Parathyroid adenoma (tissue), 2 donors: ENCODE measurements around the gene ARHGAP33.

Source experiments
- H2AFZ ChIP-seq: fragments of 300-600 bp; sonication (generic); one replicate; pipeline ENCODE4 v1.7.0; 2017; ENCODE audit warnings: antibody characterized with exemption, mild to moderate bottlenecking
- H3K27ac ChIP-seq: fragments of 300-600 bp; sonication (generic); one replicate; pipeline ENCODE4 v1.7.0; 2017
- H3K27me3 ChIP-seq: fragments of 300-600 bp; sonication (generic); one replicate; pipeline ENCODE4 v1.7.0; 2017; ENCODE audit warnings: low read length; ENCODE audit not compliant: control insufficient read depth, insufficient read depth
- H3K36me3 ChIP-seq: fragments of 300-600 bp; sonication (generic); one replicate; pipeline ENCODE4 v1.7.0; 2017; ENCODE audit warnings: low read length; ENCODE audit not compliant: control insufficient read depth, insufficient read depth
- H3K4me1 ChIP-seq: fragments of 300-600 bp; sonication (generic); one replicate; pipeline ENCODE4 v1.7.0; 2017; ENCODE audit warnings: control low read depth
- H3K4me2 ChIP-seq: fragments of 300-600 bp; sonication (generic); one replicate; pipeline ENCODE4 v1.7.0; 2017; ENCODE audit warnings: low read length
- H3K4me3 ChIP-seq: fragments of 300-600 bp; sonication (generic); one replicate; pipeline ENCODE4 v1.7.0; 2017; ENCODE audit warnings: low read depth, low read length
- H3K79me2 ChIP-seq: fragments of 300-600 bp; sonication (generic); one replicate; pipeline ENCODE4 v1.7.0; 2017; ENCODE audit warnings: control low read depth
- H3K9ac ChIP-seq: fragments of 300-600 bp; sonication (generic); one replicate; pipeline ENCODE4 v1.7.0; 2017; ENCODE audit warnings: mild to moderate bottlenecking
- H3K9me3 ChIP-seq: fragments of 300-600 bp; sonication (generic); one replicate; pipeline ENCODE4 v1.7.0; 2017; ENCODE audit warnings: low read length; ENCODE audit not compliant: control insufficient read depth
- TF ChIP-seq, protein P1 (sequence below): fragments of 300-600 bp; sonication (generic); IDR thresholded peaks from one replicate; pipeline ENCODE4 v1.7.0; 2017; ENCODE audit warnings: antibody characterized with exemption, mild to moderate bottlenecking
- donor health status: primary hyperparathyroidism.

The ARHGAP33 gene

DNA sequence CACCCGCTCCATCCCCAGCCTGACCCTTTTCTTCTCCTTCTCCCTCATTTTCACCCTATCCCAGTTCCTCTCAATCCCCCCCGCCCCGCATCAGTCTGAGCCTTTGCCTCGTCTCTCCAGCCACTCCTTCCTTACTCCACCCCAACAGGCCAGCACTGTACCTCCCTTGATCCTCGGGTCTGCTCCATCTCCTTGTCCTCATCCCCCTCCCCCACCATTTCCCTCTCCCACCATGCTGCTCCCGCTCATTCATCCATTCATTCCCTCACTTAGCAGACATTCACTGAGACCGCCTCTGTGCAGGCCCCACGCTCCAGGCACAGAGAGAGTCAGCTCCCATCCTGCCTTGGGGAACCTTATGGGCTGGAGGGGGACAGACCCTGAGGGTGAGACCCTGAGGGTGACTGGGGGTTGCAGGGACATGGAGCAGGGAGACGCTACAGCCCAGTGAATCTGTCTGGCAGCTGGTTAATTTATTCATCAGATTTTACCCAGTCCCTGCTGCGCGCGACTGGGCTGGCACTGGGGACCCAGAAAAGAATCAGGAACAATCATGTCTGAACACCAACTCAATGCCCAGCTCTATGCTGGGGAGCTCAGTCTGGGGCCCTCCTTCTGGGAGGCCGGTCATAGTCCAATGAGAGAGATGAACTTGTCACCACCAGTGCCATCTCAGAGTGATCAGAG, 881 bp downstream of the ARHGAP33 start:
- Histone ChIP-seq H2AFZ (peak overlapping the region; percentile 31), H3K36me3 (no peaks in the 10 kb centered on the region), H3K27me3 (no peaks in the 10 kb centered on the region), H3K79me2 (no peaks in the 10 kb centered on the region), H3K9ac (no peak overlapping the region), H3K4me1 (peaks cover 10% of the 10 kb centered on the region), H3K4me3 (peak overlapping the region; percentile 43), H3K4me2 (peak overlapping the region; percentile 77), H3K9me3 (no peaks in the 10 kb centered on the region), H3K27ac (no peak overlapping the region)
- TF ChIP-seq, protein P1, sequence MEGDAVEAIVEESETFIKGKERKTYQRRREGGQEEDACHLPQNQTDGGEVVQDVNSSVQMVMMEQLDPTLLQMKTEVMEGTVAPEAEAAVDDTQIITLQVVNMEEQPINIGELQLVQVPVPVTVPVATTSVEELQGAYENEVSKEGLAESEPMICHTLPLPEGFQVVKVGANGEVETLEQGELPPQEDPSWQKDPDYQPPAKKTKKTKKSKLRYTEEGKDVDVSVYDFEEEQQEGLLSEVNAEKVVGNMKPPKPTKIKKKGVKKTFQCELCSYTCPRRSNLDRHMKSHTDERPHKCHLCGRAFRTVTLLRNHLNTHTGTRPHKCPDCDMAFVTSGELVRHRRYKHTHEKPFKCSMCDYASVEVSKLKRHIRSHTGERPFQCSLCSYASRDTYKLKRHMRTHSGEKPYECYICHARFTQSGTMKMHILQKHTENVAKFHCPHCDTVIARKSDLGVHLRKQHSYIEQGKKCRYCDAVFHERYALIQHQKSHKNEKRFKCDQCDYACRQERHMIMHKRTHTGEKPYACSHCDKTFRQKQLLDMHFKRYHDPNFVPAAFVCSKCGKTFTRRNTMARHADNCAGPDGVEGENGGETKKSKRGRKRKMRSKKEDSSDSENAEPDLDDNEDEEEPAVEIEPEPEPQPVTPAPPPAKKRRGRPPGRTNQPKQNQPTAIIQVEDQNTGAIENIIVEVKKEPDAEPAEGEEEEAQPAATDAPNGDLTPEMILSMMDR, result no peak

DNA sequence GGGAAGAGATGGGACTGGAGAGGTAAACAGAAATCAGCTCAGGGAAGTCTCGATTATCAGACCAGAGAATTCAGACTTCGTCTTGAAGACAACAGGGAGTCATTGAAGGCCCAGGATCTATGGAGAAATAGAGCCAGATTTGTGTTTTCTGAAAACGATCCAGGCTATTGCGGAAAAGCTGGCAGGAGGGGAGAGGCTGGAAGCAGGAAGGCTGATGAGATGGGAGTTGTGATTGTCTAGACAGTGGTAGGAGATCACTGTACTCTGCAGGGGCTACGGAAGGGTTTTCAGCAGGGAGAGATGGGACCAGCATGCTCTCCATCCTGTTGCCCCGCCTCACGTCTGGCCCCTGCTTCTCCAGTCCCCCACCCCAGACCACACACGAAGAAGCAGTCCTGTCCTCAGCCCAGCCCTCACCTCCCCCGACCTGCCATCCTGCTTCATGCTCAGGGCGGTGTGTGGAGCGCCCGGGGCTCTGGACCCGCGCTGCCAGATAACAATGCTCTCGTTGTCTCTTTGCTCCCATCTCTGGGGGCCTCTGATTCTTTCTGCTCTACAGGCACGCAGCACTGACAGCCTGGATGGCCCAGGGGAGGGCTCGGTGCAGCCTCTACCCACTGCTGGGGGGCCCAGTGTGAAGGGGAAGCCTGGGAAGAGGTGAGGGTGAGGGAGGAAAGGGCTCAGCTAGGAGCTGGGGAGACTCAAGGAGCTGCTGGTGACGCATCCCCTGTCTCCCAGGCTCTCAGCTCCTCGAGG, 1.9 kb downstream of the ARHGAP33 start:
- Histone ChIP-seq H3K79me2 (no peaks in the 10 kb centered on the region), H3K4me1 (peaks cover 10% of the 10 kb centered on the region), H3K9ac (no peak overlapping the region), H3K36me3 (no peaks in the 10 kb centered on the region), H3K4me3 (no peak overlapping the region), H3K27me3 (no peaks in the 10 kb centered on the region), H2AFZ (no peak overlapping the region), H3K9me3 (no peaks in the 10 kb centered on the region), H3K4me2 (no peak overlapping the region), H3K27ac (no peak overlapping the region)
- TF ChIP-seq, protein P1, result no peak

DNA sequence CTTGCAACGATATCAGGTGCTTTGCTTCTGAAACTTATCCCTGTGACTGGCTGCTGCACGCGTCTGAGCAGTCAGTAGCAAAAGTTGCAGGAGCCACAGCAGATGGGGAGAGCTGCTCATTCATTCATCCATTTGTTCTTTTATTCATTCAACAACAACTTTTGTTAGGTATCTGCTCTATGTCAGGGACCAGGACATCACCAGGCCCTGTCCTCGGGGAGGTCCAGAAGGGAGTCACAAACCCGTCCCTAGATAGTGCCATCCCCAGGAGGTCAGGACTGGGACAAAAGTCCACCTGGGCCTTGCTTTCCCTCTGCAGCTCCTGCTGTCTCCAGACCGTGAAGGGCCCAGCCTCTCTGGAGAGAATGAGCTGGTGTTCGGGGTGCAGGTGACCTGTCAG, 2.6 kb downstream of the ARHGAP33 start:
- Histone ChIP-seq H3K4me1 (peaks cover 10% of the 10 kb centered on the region), H3K9me3 (no peaks in the 10 kb centered on the region), H3K36me3 (no peaks in the 10 kb centered on the region), H3K4me2 (no peak overlapping the region), H3K27ac (no peak overlapping the region), H3K27me3 (no peaks in the 10 kb centered on the region), H3K79me2 (no peaks in the 10 kb centered on the region), H3K9ac (no peak overlapping the region), H3K4me3 (no peak overlapping the region), H2AFZ (no peak overlapping the region)
- TF ChIP-seq, protein P1, result no peak

DNA sequence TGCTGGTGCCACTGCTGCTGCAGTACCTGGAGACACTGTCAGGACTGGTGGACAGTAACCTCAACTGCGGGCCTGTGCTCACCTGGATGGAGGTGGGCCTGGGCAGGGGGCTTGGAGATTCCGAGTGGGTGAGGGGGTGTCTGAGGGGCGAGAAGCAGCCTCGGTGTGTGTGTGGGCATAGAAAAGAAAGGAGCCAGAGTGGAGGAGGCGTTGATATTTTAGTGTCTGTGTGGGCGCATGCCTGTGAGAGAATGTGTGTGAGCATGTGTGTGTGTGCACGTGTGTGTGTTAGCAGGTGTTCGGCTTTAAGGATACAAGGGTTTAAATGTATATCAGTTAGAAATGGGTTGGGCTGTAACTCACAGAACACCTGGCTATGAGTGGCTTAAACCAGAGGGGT, 3.7 kb downstream of the ARHGAP33 start:
- Histone ChIP-seq H3K4me1 (peaks cover 10% of the 10 kb centered on the region), H3K27ac (no peak overlapping the region), H3K27me3 (no peaks in the 10 kb centered on the region), H3K9ac (no peak overlapping the region), H3K79me2 (no peaks in the 10 kb centered on the region), H3K9me3 (no peaks in the 10 kb centered on the region), H3K4me2 (no peak overlapping the region), H3K36me3 (no peaks in the 10 kb centered on the region), H3K4me3 (no peak overlapping the region), H2AFZ (no peak overlapping the region)
- TF ChIP-seq, protein P1, result no peak
